NCI-H1105 treated with DMSO at 0.1 percent for 48 hours (cell line): ENCODE data around the gene EIF2AK2.

Experiments
- DNase-seq: peaks from one replicate; lab custom pipeline; 2025; lab: John Stamatoyannopoulos, UW

The EIF2AK2 gene

GRCh38 chr2:37168217-37168981 lies 11.6 kb upstream of the EIF2AK2 start:
- peak; percentile 33 for DNase-seq

DNA sequence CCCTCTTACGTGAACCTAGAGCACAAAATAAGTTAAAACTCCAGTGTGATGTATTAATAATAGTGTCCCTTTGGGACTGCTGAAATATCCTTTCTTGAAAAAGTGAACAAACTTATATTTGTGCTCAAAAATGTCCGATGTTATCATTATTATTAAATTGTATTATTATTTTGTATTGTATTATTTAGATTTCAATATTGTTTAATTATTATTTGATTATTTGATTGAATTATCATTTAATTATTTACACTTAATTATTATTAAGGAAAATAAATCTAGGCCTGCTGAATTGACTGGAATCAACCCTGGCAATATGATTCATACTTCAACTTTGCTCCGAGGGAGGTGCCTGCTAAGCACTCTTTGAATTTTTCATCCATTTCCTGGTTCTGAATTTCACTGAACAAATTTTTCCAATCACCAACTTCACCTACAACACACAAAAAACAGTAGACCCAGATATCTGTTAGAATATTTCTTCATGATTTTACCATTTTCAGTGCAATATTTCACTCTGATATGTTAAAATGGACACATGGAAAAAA lies 10.9 kb upstream of the EIF2AK2 start:
- DNase-seq = no peak

GRCh38 chr2:37164757-37165156 lies 8.0 kb upstream of the EIF2AK2 start:
- DNase-seq = no peak

- DNase-seq = peak; percentile 32
These were observed 516 bp downstream of the EIF2AK2 start for GRCh38 chr2:37156071-37156856.

DNA sequence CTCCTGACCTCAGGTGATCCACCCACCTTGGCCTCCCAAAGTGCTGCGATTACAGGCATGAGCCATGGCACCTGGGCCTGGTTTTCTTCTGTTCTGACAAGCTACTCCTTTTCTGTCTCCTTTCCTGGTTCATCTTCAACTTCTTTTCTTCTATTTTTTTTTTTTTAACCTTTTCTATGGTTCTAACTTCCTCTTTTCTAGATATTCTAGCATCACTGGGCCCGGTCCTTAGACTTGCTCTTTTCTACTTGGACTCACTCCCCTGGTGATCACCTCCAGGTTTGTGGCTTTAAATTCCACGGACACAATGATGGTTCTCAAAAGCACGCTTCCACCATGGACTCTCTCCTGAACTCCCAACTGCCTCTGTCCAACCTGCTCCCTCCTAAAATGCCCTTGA lies 2.0 kb downstream of the EIF2AK2 start:
- no peak for DNase-seq

DNA sequence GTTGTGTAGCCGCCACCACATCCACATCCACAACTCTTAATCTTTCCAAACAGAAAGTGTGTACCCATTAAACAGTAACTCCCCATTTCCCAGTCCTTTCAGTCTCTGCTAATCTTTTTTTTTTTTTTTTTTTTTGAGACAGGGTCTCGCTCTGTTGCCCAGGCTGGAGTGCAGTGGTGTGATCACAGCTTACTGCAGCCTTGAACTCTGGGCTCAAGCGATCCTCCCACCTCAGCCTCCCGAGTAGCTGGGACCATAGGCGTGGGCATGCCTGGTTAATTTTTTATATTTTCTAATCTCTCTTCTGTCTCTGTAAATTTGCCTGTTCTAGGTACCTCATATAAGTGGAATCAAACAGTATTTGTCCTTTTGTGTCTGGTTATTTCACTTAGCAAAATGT lies 3.6 kb downstream of the EIF2AK2 start:
- DNase-seq = no peak

- DNase-seq = no peak
These were observed 7.0 kb downstream of the EIF2AK2 start for GRCh38 chr2:37149626-37150322.

DNA sequence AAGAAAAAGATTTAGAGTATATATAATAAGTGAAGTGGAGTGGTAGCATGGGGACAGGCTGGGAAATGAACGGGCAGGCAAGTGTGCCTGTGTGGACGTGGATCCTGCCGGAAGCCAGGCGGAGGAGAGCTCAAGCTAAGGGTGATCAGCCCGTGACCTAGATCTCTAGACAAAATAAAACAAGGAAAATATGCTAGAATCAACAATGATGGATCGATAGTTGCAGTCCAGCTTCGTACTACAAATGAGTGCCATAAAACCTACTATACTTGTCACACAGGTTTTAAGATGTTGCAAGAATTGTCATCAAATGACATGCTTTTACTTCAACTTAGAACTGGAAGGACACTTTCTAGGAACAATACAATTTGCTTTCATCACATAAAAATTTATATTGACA lies 8.5 kb downstream of the EIF2AK2 start:
- DNase-seq = no peak

DNA sequence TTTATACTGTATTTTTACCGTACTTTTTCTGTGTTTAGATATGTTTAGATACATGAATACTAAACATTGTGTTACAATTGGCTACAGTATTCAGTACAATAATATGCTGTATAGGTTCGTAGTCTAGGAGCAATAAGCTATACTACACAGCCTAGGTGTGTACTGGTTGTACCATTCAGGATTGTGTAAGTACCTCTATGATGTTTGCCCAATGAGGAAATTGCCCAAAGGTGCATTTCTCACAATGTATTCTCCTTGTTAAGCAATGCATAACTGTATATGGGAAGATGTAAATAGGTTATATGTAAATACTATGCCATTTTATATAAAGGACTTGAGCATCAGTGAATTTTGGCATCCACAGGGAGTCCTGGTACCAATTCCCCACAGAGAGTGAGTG lies 10.7 kb downstream of the EIF2AK2 start:
- DNase-seq = no peak

- DNase-seq = no peak
These were observed 12.8 kb downstream of the EIF2AK2 start for GRCh38 chr2:37143974-37144373.

GRCh38 chr2:37142546-37142945 lies 14.2 kb downstream of the EIF2AK2 start:
- no peak for DNase-seq

GRCh38 chr2:37132914-37133313 lies 23.9 kb downstream of the EIF2AK2 start:
- no peak for DNase-seq

DNA sequence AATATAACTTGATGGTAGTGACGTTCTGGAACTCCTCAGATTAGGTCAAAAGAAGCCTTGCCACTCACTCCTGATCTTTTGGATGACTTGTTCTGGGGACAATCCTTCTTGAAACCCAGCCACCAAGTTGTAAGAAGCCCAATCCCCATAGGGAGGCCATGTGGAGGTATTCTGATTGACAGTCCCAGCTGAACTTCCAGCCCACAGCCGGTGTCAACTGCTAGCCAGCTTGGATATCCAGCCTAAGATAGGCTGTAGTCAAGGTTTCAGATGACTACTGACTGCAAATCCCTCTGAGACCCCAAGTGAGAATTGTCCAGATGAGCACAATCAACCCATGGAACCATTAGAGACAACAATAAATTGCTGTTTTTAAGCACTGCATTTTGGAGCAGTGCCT lies 31.4 kb downstream of the EIF2AK2 start:
- DNase-seq = no peak

DNA sequence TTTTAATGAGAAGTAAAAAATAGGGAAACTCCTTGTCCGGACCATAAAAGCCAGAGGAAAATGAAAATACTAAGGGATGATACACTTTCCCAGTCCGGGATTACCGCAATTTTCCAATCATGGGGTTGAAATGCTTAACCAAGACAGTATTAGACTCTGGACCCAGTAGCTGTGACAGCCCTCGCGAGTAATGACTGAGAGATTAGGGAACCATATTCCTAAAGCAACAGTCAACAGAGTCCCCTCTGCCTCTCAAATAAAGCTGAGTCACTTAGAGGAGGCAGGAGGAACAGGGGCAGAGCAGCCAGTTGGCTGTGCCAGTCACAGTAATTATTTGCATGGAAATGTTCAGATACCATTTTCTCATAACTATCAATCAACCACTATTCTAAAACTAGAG lies 37.6 kb downstream of the EIF2AK2 start:
- no peak for DNase-seq

GRCh38 chr2:37117566-37117965 lies 39.2 kb downstream of the EIF2AK2 start:
- no peak for DNase-seq

GRCh38 chr2:37111958-37112357 lies 44.8 kb downstream of the EIF2AK2 start:
- no peak for DNase-seq

- no peak for DNase-seq
These were observed 46.2 kb downstream of the EIF2AK2 start for GRCh38 chr2:37110306-37111212.

DNA sequence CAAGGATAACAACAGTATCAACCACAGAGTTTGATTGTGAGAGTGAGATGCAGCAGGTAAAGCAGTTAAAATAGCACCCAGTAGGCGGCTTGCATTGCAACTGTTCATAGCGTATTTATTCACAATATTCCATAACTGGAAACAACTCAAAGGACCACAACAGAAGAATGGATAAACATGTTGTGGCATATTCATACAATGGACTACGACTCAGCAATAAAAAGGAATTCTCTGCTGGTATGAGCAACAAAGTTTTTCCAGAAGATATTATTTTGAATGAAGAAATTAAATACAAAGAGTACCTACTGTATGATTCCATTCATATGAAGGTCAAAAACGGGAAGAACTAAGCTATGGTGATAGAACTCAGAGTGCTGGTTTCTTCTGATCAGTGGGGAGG lies 47.3 kb downstream of the EIF2AK2 start:
- no peak for DNase-seq

DNA sequence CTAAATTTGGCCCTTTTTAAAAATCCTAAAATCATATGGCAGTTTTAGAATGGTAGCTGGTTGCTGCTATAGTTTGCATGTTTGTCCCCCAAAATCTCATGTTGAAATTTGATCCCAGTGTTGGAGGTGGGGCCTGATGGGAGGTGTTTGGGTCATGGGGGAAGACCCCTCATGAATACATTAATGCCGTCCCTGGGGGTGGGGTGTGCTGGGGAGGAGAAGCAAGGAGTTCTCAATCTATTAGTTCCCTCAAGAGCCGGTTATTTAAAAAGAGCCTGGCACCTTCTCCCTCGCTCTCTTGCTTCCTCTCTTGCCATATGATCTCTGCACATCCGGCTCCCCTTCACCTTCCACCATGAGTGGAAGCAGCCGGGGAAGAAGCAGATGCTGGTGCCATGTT lies 51.6 kb downstream of the EIF2AK2 start:
- no peak for DNase-seq

- no peak for DNase-seq
These were observed 52.6 kb downstream of the EIF2AK2 start for GRCh38 chr2:37104178-37104577.

GRCh38 chr2:37102588-37102987 lies 54.2 kb downstream of the EIF2AK2 start:
- DNase-seq = no peak

DNA sequence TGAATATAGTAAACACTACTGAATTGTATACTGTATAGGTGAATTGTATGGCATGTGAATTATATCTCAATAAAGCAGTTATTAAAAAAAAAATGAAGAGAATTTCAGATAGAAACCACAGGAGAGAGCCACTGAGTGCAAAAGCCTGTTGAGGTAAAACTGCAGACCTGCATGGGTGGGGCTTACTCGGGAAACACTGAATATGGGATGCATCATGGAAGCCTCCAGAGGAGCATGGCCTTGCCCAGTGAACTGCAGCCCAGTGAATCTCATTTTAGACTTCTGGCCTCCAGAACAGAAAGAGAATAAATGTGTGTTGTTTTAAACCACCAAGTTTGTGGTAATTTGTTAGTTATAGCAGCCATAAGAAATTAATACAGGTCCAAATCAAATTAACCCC lies 56.7 kb downstream of the EIF2AK2 start:
- DNase-seq = no peak
